Embryonic facial prominence (tissue), 1 donor: Measurements from ENCODE around the gene PDIA3.
"Not testable (repeated sequence)": the region's sequence is repeated elsewhere in the genome, so short reads cannot be mapped to it uniquely, and the experiment has no call there.

Experiments used
- DNase-seq: peaks from one replicate; pipeline ENCODE4 v3.0.0-alpha.2; 2016; ENCODE audit errors: extremely low spot score

The PDIA3 gene

DNA sequence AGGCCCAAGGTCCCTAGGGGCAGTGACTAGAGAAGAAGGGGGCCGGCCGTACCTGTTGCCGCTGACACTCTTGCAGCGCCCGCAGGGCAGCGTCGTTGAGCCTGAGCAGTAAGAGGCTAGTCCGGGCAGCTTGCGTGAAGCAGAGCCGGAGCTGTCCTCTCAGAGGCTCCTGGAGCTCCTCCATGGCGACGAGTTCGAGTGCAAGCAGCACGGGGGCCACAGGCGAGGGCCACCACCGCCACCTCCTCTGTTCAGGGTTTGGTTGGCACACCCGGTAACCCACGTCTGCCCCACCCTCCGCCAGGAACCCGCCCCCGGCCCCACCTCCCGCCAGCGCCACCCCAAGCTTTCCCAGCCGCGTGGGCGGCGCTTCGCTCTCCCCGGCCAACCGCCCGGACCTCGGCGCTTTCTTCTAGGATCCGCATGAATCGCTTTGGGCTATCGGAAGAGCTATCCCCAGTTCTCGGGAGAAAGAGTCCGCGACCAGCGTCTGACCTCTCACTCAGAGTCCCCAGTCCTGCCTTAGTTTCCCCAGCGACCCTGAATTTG, 30.6 kb downstream of the PDIA3 start, which contains the start of gene ELL3:
Gene ELL3 (minus strand): TSS at position 249 of the 549 bp plus-strand sequence. CDS start 65 bp downstream, at position 184.
- DNase-seq, result peak; percentile 5

DNA sequence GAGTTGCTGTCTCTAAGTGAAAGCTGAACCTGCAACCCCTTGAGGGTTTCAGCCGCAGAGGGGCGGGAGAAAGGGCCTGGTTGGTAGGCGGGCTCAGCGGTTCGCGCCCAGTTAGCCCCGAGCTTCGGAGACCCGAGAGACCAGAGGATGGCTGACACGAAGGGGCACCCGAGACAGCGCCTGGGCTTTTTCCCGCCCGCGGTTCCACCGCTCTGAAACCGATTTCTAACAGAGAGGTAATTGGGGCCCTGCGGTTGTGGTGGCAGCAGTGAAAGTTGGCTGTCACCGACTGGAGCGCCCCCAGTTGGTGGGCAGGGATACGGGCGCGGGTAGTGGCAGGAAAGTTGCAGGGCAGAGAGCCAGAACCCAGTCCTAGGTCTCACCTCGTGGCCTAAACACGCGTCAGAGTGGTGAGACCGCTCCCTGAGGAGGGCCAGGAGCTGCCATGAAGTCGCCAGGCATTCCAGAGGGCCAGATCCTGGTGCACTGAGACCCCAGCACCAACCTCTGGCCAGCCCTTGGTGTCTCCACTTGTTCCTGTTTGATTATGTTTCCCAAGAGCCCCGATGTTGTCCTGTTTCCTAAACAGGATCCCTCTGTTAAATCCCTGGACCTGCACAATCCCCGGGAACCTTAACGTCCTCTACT, 31.2 kb downstream of the PDIA3 start:
- DNase-seq, result no peak

DNA sequence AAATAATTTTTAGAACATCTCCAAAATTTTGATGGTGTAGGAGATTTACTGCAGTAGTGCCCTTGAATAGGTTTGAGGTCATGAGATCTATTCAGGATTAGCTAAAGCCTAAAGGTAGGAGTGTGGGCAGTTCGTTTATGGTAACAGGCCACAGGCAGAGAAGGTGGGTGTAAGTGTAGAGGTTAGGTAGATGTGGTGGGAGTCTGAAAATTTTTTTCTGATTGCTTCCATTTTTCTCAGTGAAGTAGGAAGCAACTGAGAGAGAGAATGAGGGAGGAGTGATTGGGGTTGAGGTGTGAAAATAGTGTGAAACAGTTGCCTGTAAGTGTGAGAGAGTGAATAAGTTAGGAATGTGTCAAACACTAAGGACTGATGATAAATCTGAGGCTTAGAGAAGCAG, 32.8 kb downstream of the PDIA3 start:
- no peak for DNase-seq

DNA sequence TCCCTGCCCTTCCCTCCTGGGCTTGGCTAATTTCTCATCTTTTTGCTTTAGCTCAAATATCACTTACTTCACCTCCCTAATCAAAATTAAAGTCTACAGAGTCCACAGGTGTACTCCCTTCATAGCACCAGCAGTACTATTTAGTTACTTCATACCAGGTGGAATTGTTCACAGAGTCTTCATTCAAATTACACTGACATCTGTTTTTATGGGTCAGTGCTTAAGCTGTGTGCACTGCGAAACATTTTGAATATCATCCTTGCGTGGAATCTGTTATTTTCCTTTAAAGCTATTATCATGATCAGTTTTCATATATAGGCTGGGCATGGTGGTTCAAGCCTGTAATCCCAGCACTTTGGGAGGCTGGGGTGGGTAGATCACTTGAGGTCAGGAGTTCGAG, 43.2 kb downstream of the PDIA3 start:
- no peak for DNase-seq

DNA sequence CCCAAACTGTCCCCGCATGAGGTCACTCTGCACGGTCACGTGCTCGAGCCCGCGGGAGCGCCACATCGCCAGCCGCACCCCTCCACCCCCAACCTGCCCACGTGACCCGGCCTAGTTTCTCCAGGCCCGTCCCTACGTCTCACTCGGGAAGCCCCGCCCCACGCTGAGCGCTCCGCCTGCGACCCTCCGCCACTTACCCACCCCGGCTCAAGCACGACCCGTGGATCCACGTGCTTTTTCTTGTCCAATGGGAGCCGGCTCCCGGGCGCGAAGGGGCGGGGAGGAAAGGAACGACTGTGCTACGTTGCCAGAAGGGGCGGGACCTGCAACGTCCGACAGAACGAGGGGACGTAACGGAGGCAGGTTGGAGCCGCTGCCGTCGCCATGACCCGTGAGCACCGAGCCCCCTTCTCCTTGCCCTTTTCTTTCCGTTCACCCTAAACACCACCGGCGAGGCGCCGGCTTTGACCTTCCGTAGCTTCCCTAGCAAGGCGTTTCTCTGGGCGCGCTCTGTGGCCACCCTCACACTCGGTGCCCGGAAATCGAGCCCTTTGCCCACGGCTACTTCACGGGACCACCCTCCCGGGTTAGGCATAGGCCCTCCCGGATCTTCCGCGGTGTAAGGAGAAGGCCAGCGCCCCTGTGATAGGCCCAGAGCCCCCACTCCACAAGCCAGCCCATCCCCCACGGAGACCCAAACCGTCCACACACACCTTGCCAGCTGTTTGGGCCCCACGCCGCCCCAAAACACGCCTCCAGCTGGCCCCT, 45.9 kb downstream of the PDIA3 start, which contains the start of gene SERF2:
Gene SERF2 (plus strand): TSS at position 328 of the 768 bp plus-strand sequence. CDS start 57 bp downstream, at position 385.
- DNase-seq, result peak; percentile 99

DNA sequence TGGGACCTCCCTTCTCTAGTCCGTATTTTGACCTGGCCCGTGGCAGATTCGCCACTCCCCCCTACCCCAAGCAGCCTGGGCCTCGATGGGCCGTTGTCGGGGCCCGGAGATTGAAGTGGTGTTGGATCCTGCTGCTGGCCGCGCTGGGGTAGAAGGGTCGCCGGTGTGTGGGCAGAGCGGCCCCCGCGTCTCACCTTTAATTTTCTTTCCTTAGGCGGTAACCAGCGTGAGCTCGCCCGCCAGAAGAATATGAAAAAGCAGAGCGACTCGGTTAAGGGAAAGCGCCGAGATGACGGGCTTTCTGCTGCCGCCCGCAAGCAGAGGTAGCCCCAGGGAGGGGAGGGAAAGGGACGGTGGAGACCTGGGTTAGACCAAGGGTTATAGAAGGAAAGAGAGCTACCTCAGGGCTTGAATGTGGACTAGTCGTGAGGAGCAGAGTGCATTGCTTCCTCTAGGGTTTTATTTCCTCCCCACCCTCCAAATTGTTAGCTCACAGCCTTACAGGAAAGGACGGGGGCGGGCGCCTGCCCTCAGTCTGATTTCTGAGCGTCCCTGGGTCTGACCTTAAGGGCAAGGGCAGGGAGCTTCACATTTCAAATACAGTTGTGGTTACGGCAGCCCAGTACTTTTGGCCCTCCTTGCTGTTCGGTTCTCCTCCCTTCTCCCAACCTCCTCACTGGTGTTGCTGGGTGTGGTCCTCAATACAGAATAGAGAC, 46.7 kb downstream of the PDIA3 start:
- DNase-seq, result no peak

DNA sequence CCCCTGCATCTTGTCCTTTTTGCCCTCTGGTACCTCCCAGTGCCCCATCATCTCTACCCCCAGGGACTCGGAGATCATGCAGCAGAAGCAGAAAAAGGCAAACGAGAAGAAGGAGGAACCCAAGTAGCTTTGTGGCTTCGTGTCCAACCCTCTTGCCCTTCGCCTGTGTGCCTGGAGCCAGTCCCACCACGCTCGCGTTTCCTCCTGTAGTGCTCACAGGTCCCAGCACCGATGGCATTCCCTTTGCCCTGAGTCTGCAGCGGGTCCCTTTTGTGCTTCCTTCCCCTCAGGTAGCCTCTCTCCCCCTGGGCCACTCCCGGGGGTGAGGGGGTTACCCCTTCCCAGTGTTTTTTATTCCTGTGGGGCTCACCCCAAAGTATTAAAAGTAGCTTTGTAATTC, 47.4 kb downstream of the PDIA3 start:
- DNase-seq, result no peak

DNA sequence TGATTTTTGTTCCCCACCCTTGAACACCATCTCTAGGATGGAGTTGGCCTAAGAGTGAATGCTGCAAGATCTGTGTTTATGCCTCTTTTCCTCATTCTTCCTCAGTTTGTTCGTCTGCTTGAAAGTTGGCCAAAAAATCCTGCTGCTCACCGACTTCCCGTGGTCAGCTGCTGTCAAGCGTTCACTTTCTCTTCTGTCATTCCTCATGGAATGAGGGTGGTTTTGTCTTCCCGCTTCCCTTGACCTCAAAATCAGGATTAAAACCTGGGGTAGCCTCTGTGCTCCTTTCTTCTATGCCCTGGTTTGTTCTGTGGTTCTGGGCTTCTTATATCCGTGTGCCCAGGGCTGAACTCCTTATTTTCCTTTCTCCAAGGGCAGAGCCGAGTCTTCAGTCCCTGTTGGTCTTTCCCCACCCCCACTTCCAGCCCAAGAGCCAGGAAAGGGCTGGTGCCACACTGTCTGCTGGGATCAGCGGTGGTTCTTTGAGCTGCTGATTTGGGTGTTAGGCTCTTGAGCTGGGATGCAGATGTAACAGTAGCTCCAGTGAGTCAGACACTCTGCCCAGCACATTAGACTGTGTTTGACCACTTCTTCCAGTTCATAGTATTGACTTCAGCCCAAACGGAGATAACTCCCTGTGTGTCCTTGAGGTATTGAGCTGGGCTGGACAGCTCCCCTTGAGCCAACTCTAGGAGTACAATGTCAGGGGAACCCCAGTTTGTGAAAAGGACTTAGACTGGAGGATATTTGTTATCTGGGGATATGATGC, 48.2 kb downstream of the PDIA3 start:
- DNase-seq, result no peak

DNA sequence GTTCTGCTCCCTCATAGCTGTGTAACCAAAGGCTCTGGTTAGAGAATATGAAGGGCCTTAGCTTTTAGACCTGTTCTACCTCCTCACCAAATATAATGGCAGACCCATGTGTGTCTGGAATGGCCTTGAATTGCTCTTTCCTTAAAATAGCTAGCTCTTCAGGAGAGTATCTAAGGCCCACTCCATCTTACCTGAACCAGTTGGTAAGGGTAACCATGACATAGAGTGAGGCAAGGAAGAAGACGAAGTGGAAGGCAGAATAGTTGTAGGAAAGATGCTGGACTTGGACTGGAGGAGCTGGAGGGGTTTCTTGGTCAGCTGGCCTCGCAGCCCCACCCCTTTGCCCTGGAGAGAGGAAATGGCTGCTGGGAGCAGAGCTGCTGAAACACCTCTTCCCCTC, 49.0 kb downstream of the PDIA3 start:
- DNase-seq, result no peak

DNA sequence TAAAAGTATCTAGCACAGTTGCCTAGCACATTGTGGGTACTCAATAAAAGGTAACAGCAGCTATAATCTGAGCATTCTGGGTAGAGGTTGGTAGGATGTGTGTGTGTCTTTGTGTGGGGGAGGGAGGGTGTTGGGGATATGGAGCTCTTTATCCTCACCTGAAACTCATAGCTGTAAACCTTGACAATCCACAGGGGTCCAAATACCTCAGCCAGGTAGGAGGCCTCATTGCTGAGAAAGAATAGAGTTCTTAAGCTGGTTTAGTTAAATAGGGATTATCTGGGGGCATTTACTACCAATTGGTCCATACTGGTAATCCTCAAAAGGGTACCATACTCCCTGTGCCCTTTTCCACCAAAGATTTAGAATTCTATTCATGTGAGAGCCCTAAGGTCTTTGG, 49.8 kb downstream of the PDIA3 start:
- no peak for DNase-seq

DNA sequence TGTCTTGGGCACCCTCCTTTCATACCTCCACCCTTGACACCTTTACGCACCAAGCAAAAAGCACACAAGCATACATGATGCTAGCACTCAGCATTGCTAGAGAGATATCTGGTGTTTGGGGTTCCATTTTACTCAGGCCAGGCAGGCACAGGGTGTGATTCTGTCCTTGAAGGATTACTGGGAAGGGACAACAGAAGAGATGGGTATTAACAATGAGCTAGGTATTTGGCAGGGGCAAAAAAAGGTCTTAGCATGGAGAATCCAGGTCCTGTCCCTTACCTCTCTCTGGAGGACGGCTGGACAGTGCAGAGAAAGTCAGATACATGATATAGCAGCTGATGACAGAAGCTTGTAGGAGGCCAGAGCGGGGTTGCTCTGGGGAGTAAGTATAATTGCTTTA, 50.3 kb downstream of the PDIA3 start:
- no peak for DNase-seq

DNA sequence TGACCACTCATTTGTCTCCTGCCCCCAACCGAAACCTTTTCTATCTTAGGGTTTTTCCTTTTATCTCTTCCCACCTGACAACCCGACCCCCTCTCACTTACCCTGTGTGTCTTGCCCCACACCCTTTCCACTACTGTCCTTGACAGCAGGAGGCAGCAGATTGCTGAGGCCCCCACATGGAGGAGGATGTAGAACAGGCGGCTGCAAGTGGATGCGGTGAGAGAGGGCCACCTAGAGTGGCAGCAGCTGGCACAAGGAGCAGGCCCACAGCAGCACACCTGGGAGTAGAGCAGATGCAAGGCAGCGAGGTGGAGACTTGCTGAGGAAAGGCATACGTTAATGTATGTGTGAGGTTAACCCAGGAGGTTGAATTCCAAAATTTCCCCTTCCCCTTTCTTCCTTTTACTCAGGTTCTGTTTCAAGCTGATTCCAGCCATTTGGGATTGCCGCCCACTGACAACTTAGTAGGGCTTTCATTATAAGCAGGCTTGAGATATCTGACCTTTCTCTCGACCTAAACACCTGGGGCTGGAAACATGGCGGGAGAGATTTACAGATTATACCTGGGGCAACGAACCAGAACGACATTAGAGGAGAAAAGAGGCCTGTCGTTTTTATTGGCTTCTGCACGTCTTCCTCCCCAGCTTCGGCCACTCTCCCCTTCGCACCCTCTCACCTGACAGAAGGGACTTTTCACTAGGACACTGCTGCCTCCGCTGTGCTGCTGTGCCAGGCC, 53.1 kb downstream of the PDIA3 start:
- no peak for DNase-seq

DNA sequence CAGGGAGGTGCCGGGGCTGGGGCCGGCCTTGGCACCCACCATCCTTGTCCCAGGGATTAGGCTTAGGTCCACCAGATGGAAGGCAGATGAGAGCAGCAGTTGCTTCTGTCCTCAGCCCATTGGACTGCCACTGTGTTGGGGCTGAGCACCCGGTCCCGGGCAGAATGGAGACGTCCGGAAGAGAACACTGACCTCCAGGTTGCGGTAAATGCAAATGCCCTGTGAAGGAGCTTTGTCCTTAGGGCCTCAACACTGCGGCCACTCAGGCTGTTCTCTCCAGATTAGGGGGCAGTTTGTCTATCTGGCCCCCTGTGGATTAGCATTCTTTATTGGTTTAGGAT, 53.7 kb downstream of the PDIA3 start, which contains the start of gene SERINC4:
Gene SERINC4 (minus strand): TSS at position 276 of the 341 bp plus-strand sequence. CDS start 234 bp downstream, at position 42.
- no peak for DNase-seq

DNA sequence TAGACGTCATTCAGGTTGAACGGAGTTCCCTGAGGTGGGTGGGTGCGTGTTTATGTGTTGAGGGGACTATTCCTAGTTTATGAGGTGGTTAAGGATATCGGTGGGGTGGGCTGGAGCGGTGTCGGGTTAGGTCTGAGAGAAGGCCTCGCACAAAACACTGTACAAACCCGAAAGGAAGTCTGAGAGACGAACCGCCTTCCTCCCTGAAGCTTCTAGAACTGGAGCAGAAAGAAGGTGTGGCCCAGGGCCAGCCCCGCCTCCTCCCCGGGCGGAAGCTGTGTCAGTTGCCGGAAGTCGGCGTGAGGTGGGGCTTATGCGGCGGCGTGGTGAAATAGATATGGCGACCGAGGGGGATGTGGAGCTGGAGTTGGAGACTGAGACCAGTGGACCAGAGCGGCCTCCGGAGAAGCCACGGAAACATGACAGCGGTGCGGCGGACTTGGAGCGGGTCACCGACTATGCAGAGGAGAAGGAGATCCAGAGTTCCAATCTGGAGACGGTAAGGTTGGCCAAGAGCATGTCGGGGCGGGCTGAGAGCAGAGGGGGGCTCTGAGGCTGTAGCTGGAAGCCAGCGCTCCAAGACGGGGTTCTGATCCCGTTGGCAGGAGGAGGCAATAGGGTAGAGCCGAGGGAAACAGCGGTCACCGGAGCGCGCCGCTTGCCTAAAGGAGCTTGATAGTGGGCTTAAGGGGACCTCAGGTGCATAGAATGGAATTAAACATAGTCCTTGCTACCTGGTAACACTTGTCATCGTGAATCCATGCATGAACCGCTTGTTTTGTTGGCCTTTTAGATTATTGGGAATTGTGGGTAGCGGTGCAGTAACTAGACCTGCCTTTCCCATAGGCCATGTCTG, 54.3 kb downstream of the PDIA3 start, which contains the start of gene HYPK:
Gene HYPK (plus strand): TSS at position 314 of the 856 bp plus-strand sequence. CDS start 24 bp downstream, at position 338.
- peak; percentile 90 for DNase-seq

DNA sequence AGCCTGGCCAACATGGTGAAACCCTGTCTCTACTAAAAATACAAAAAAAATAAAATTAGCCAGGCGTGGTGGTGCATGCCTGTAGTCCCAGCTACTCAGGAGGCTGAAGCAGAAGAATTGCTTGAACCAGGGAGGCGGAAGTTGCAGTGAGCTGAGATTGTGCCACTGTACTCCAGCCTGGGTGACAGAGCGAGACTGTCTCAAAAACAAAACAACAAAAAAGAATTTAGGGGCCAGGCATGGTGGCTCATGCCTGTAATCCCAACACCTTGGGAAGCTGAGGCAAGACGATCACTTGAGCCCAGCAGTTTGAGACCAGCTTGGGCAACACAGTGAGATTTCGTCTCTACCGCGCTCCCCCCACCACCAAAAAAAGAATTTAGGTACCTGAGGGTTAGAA, 56.4 kb downstream of the PDIA3 start:
- DNase-seq, result not testable (repeated sequence)

DNA sequence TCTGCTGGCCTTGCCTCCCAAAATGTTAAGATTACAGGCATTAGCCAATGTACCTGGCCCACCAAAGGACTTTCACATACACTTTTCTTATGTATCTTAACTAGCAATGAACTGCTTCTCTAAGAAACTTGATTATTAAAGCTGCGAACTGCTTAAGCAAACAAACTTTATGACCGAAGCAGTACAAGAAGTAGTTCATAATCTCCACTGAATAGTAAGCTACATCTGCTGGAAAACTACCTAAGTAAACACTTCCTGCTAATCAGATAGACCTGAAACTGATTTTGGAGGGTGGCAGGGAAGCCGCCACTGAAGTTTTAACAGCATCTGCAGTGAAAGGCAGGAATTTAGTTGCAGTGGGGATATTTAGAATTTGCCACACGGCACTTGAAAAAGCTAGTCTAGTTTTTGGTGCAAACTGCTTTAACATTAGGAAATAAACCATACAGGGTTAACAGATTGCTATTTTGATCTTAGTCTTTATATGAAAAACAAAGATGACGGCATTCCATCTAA, 62.3 kb downstream of the PDIA3 start:
- DNase-seq, result no peak

DNA sequence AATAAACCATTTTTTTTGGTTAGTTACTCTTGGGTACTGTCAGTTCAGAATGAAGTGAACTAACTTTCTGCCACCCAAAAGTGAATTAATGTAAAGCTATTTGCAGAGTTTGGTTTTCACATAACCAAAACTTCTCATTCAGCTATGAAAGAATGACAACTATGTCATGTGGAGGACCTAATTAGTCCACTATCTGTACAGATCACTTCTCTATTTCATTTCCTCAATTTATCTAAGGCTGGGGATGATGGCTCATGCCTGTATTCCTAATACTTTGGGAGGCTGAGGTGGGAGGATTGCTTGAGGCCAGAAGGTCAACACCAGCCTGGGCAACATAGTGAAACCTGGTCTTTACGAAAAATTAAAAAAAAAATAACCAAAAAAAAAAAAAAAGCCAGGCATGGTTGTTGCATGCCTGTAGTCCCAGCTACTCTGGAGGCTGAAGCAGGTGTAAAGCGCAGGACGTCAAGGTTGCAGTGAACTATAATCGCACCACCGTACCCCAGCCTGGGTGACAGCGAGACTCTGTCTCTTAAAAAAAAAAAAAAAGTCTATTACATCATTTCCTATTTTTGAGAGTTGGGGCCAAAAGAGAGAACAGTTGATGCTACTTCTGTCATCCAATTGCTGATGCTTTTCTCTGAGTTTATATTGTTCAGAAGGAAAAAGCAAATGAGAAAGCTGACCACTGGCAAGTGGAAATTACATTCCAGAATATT, 62.9 kb downstream of the PDIA3 start:
- no peak for DNase-seq

DNA sequence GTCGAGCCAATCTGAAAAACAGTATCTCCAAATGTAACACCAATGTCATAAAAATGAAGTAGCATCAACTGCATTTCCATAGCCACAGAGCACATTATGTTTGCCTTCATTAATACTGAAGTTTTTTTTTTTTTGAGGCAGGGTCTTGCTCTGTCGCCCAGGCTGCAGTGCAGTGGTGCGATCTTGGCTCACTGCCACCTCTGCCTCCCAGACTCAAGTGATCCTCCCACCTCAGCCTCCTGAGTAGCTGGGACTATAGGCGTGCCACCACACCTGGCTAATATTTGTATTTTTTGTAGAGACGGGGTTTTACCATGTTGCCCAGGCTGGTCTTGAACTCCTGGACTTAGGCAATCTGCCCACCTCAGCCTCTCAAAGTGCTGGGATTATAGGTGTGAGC, 68.8 kb downstream of the PDIA3 start:
- not testable (repeated sequence) for DNase-seq

DNA sequence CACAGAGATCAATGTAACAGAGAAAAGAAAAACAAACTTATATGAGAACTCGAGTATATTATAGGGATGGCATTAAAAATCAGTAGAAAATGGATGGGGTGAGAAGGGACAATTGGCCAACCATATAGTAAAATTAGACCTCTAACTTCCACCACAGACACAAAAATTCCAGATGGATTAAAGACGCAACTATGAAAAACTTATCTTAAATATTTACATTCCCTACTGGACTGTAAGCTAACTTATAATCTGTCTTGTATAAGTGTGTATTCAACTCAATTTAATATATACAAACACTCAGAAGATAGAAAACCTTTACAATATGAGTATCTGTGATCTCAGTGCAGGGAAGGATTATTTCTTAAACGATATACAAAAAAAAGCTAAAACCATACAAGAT, 75.3 kb downstream of the PDIA3 start:
- DNase-seq, result no peak
